ENCODE measurements around the gene IFNLR1. TPM values are rescaled to one million over a fixed set of nuclear protein-coding genes. Genes with fewer than 3 reads are reported as not detected.
"Not testable (repeated sequence)": the region's sequence is repeated elsewhere in the genome, so short reads cannot be mapped to it uniquely, and the experiment has no call there.

The IFNLR1 gene
- polyA plus RNA-seq, 3 donors = 5.3 to 6.8 (median 5.4) TPM

- DNase-seq (ENCODE audit: extremely low read depth in 1 of 11, low read depth in 9 of 11, low spot score in 4 of 11) = no peak
Observed at GRCh38 chr1:24209097-24209496, 22.0 kb upstream of the IFNLR1 start.

- no peak for DNase-seq (ENCODE audit: extremely low read depth in 1 of 11, low read depth in 9 of 11, low spot score in 4 of 11)
Observed at GRCh38 chr1:24207709-24208108, 20.6 kb upstream of the IFNLR1 start.

- DNase-seq (ENCODE audit: extremely low read depth in 1 of 11, low read depth in 9 of 11, low spot score in 4 of 11) = not testable (repeated sequence)
Observed at GRCh38 chr1:24207395-24207687, 20.3 kb upstream of the IFNLR1 start.

GRCh38 chr1:24206516-24207394 is 19.7 kb upstream of the IFNLR1 start:
- DNase-seq (ENCODE audit: extremely low read depth in 1 of 11, low read depth in 9 of 11, low spot score in 4 of 11) = no peak

- DNase-seq (ENCODE audit: extremely low read depth in 1 of 11, low read depth in 9 of 11, low spot score in 4 of 11) = no peak
Observed at GRCh38 chr1:24206083-24206464, 19.0 kb upstream of the IFNLR1 start.

GRCh38 chr1:24205345-24206082 is 18.4 kb upstream of the IFNLR1 start:
- DNase-seq (ENCODE audit: extremely low read depth in 1 of 11, low read depth in 9 of 11, low spot score in 4 of 11) = no peak

- no peak for DNase-seq (ENCODE audit: extremely low read depth in 1 of 11, low read depth in 9 of 11, low spot score in 4 of 11)
Observed at GRCh38 chr1:24204116-24204515, 17.0 kb upstream of the IFNLR1 start.

GRCh38 chr1:24203404-24203803 is 16.3 kb upstream of the IFNLR1 start:
- DNase-seq (ENCODE audit: extremely low read depth in 1 of 11, low read depth in 9 of 11, low spot score in 4 of 11) = no peak

GRCh38 chr1:24202987-24203386 is 15.9 kb upstream of the IFNLR1 start:
- no peak for DNase-seq (ENCODE audit: extremely low read depth in 1 of 11, low read depth in 9 of 11, low spot score in 4 of 11)

GRCh38 chr1:24202556-24202955 is 15.5 kb upstream of the IFNLR1 start:
- DNase-seq (ENCODE audit: extremely low read depth in 1 of 11, low read depth in 9 of 11, low spot score in 4 of 11) = no peak

- peak; percentile 64 to 83 (median 78) for DNase-seq (ENCODE audit: extremely low read depth in 1 of 11, low read depth in 9 of 11, low spot score in 4 of 11)
Observed at GRCh38 chr1:24201941-24202440, 14.9 kb upstream of the IFNLR1 start.

GRCh38 chr1:24199291-24199900 is 12.3 kb upstream of the IFNLR1 start:
- DNase-seq (ENCODE audit: extremely low read depth in 1 of 11, low read depth in 9 of 11, low spot score in 4 of 11) = peak in 4 of 11 donors; percentile 31 to 54 (median 44)

- no peak for DNase-seq (ENCODE audit: extremely low read depth in 1 of 11, low read depth in 9 of 11, low spot score in 4 of 11)
Observed at GRCh38 chr1:24198766-24199165, 11.7 kb upstream of the IFNLR1 start.

GRCh38 chr1:24195874-24196273 is 8.8 kb upstream of the IFNLR1 start:
- DNase-seq (ENCODE audit: extremely low read depth in 1 of 11, low read depth in 9 of 11, low spot score in 4 of 11) = no peak

- no peak for DNase-seq (ENCODE audit: extremely low read depth in 1 of 11, low read depth in 9 of 11, low spot score in 4 of 11)
Observed at GRCh38 chr1:24195136-24195535, 8.0 kb upstream of the IFNLR1 start.

- no peak for DNase-seq (ENCODE audit: extremely low read depth in 1 of 11, low read depth in 9 of 11, low spot score in 4 of 11)
Observed at GRCh38 chr1:24193046-24193445, 6.0 kb upstream of the IFNLR1 start.

GRCh38 chr1:24191860-24192259 is 4.8 kb upstream of the IFNLR1 start:
- DNase-seq (ENCODE audit: extremely low read depth in 1 of 11, low read depth in 9 of 11, low spot score in 4 of 11) = no peak

GRCh38 chr1:24190983-24191461 is 3.9 kb upstream of the IFNLR1 start:
- DNase-seq (ENCODE audit: extremely low read depth in 1 of 11, low read depth in 9 of 11, low spot score in 4 of 11) = no peak

GRCh38 chr1:24189528-24189927 is 2.4 kb upstream of the IFNLR1 start:
- DNase-seq (ENCODE audit: extremely low read depth in 1 of 11, low read depth in 9 of 11, low spot score in 4 of 11) = no peak

GRCh38 chr1:24186711-24186992 is 437 bp downstream of the IFNLR1 start:
- DNase-seq (ENCODE audit: extremely low read depth in 1 of 11, low read depth in 9 of 11, low spot score in 4 of 11) = no peak

Data from renal cortex interstitium (tissue), 11 donors.